Panc1 (cell line): ENCODE measurements around the gene WNT1. TPM values are rescaled to one million over a fixed set of nuclear protein-coding genes. Genes with fewer than 3 reads are reported as not detected.

Experiments
- total RNA-seq: library from RNA; stranded (reverse); gene quantifications from one replicate; pipeline ENCODE4 v1.2.1, GENCODE V29; 2021; ENCODE audit not compliant: unreplicated experiment

WNT1 gene
- total RNA-seq, 1 experiment from 2014 or later = not detected

Other genes starting within 250 kb of the WNT1 start
- 24.1 TPM for gene ADCY6, start 189.2 kb upstream of the WNT1 start, total RNA-seq
- 40.5 TPM for gene CACNB3, start 159.8 kb upstream of the WNT1 start, total RNA-seq
- gene DDX23, start 126.2 kb upstream of the WNT1 start, total RNA-seq = 130 TPM
- 0.44 TPM for gene RND1, start 112.5 kb upstream of the WNT1 start, total RNA-seq
- 21.1 TPM for gene FKBP11, start 52.8 kb upstream of the WNT1 start, total RNA-seq
- gene ARF3, start 20.8 kb upstream of the WNT1 start, total RNA-seq = 224 TPM
- 2.3 TPM for gene WNT10B, start 6.6 kb upstream of the WNT1 start, total RNA-seq
- 0.51 TPM for gene DDN, start 21.1 kb downstream of the WNT1 start, total RNA-seq
- gene PRKAG1, start 40.5 kb downstream of the WNT1 start, total RNA-seq = 57.3 TPM
- 64.7 TPM for gene KMT2D, start 82.5 kb downstream of the WNT1 start, total RNA-seq
- 4.7 TPM for gene RHEBL1, start 91.7 kb downstream of the WNT1 start, total RNA-seq
- 1.9 TPM for gene DHH, start 116.5 kb downstream of the WNT1 start, total RNA-seq
- gene LMBR1L, start 132.5 kb downstream of the WNT1 start, total RNA-seq = 34.4 TPM
- gene TUBA1B, start 153.1 kb downstream of the WNT1 start, total RNA-seq = 1,275 TPM
- 133 TPM for gene TUBA1A, start 210.8 kb downstream of the WNT1 start, total RNA-seq